GM12891 (cell line): ENCODE results near the gene RPS6KA2.

Experiments used
- DNase-seq: peaks from one replicate; pipeline ENCODE4 v3.0.0; 2011; ENCODE audit warnings: low spot score; ENCODE audit not compliant: insufficient read length
- FAIRE-seq: peaks from 2 replicates; lab custom pipeline; 2011; peaks lifted over from hg19 to GRCh38; lab: Jason Lieb, UNC
- PAX5 ChIP-seq: IDR thresholded peaks from 2 replicates; pipeline ENCODE4 v1.6.1; 2011; ENCODE audit warnings: low read length, moderate library complexity, mild to moderate bottlenecking; ENCODE audit not compliant: insufficient read depth, severe bottlenecking
- POLR2A ChIP-seq: IDR thresholded peaks from 2 replicates; pipeline ENCODE4 v1.6.1; 2011; ENCODE audit warnings: low read depth, low read length, control low read depth
- POLR2AphosphoS5 ChIP-seq: IDR thresholded peaks from 2 replicates; pipeline ENCODE4 v1.6.1; 2011; ENCODE audit warnings: low read depth, low read length, control low read depth
- POU2F2 ChIP-seq: IDR thresholded peaks from 2 replicates; pipeline ENCODE4 v1.6.1; 2011; ENCODE audit warnings: low read depth, mild to moderate bottlenecking, control low read depth, low read length, moderate library complexity
- SPI1 ChIP-seq: IDR thresholded peaks from 2 replicates; pipeline ENCODE4 v1.6.1; 2011; ENCODE audit warnings: low read depth, low read length, control low read depth
- TAF1 ChIP-seq: IDR thresholded peaks from 2 replicates; pipeline ENCODE4 v1.6.1; 2011; ENCODE audit warnings: low read depth, low read length, control low read depth

Gene RPS6KA2

GRCh38 chr6:166360243-166361076 lies 266.6 kb downstream of the RPS6KA2 start:
- DNase-seq (no peak), FAIRE-seq (no peak)
- TF ChIP-seq TAF1 = no peak
- TF ChIP-seq POLR2AphosphoS5 = no peak
- no peak for TF ChIP-seq POU2F2
- no peak for TF ChIP-seq PAX5
- no peak for TF ChIP-seq SPI1
- no peak for TF ChIP-seq POLR2A
